B cell (primary cell): ENCODE data around the gene NRL. TPM values are rescaled to one million over a fixed set of nuclear protein-coding genes. Genes with fewer than 3 reads are reported as not detected.

Source experiments
- ATAC-seq: fragments of 200-7000 bp; cut with Tn5 transposase; one replicate; pipeline ENCODE4 v1.10.0; 2021; ENCODE audit warnings: low read depth, mild to moderate bottlenecking, moderate number of reproducible peaks, moderate library complexity
- CTCF ChIA-PET: fragments of 350-600 bp; sonication (Branson Sonifier 250); formaldehyde crosslinking; loops from one replicate; lab custom pipeline; 2021; ENCODE audit warnings: antibody characterized with exemption, inconsistent platforms; lab: Charles Lee
- POLR2A ChIA-PET: fragments of 350-600 bp; sonication (Branson Sonifier 250); formaldehyde crosslinking; loops from one replicate; lab custom pipeline; 2021; ENCODE audit warnings: antibody characterized with exemption; lab: Charles Lee
- DNase-seq: peaks from one replicate; pipeline ENCODE4 v3.0.0; 2013
- H2AFZ ChIP-seq: 2 replicates; pipeline ENCODE4 v1.6.1; 2012; ENCODE audit warnings: mild to moderate bottlenecking, low read depth, low read length; ENCODE audit not compliant: insufficient read depth, poor library complexity, severe bottlenecking
- H3K27ac ChIP-seq, 2 donors: 1 replicate in 1 of 2; 2 replicates in 1 of 2; pipeline ENCODE4 v1.5.1; 2012 to 2013; ENCODE audit warnings: low read length in 2 of 2, mild to moderate bottlenecking in 2 of 2, moderate library complexity in 1 of 2
- H3K27me3 ChIP-seq, 4 experiments: fragments of 200-600 bp in 1 of 4; sonication (generic) in 1 of 4; replicated peaks in 1 of 4; 1 replicate in 2 of 4; 2 replicates in 2 of 4; pipeline versions ENCODE4 v1.6.1 to v1.7.0; 2013 to 2016; ENCODE audit warnings: low read length in 3 of 4, mild to moderate bottlenecking in 2 of 4, mixed read lengths in 1 of 4, moderate library complexity in 1 of 4; ENCODE audit not compliant: insufficient read depth in 4 of 4, control insufficient read depth in 3 of 4; ENCODE audit errors: control extremely low read depth in 1 of 4
- H3K36me3 ChIP-seq, 2 experiments: replicated peaks in 1 of 2; 1 replicate in 1 of 2; 2 replicates in 1 of 2; pipeline versions ENCODE4 v1.6.1 to v1.7.1; 2013; ENCODE audit warnings: low read length in 1 of 2; ENCODE audit not compliant: insufficient read depth in 2 of 2, control insufficient read depth in 1 of 2; ENCODE audit errors: control extremely low read depth in 1 of 2, extremely low read depth in 1 of 2
- H3K4me1 ChIP-seq, 2 donors: fragments of 200-600 bp in 1 of 2; sonication (generic) in 1 of 2; 1 replicate in 1 of 2; 2 replicates in 1 of 2; pipeline versions ENCODE4 v1.5.1 to v1.6.1; 2013 to 2017; ENCODE audit warnings: low read length in 2 of 2; ENCODE audit not compliant: control insufficient read depth in 2 of 2, insufficient read depth in 2 of 2
- H3K4me2 ChIP-seq: replicated peaks from 2 replicates; pipeline ENCODE3; 2012; ENCODE audit warnings: mild to moderate bottlenecking, low read depth, low read length; ENCODE audit not compliant: poor library complexity, severe bottlenecking
- H3K4me3 ChIP-seq, 5 experiments: fragments of 200-600 bp in 1 of 5; sonication (generic) in 1 of 5; 1 replicate in 3 of 5; 2 replicates in 2 of 5; pipeline versions ENCODE4 v1.5.1 to v1.7.0; 2011 to 2016; ENCODE audit warnings: low read length in 4 of 5, mild to moderate bottlenecking in 4 of 5, low read depth in 2 of 5, control low read depth in 1 of 5, moderate library complexity in 1 of 5; ENCODE audit not compliant: insufficient read depth in 1 of 5; ENCODE audit errors: control extremely low read depth in 1 of 5, extremely low read depth in 1 of 5
- H3K79me2 ChIP-seq: fragments of 200-600 bp; sonication (generic); one replicate; pipeline ENCODE4 v1.6.0; 2016; ENCODE audit warnings: low read length; ENCODE audit not compliant: control insufficient read depth, insufficient read depth
- H3K9ac ChIP-seq: fragments of 200-600 bp; sonication (generic); 2 replicates; pipeline ENCODE4 v1.6.1; 2017; ENCODE audit warnings: mild to moderate bottlenecking, low read length, moderate library complexity
- H3K9me3 ChIP-seq, 3 donors: one replicate each; pipeline versions ENCODE4 v1.6.1 to v1.7.1; 2013; ENCODE audit warnings: low read length in 2 of 3; ENCODE audit not compliant: control insufficient read depth in 2 of 3, insufficient read depth in 1 of 3; ENCODE audit errors: control extremely low read depth in 1 of 3
- H4K20me1 ChIP-seq: 2 replicates; pipeline ENCODE4 v1.6.0; 2012; ENCODE audit warnings: mild to moderate bottlenecking, low read length; ENCODE audit not compliant: insufficient read depth, control insufficient read depth, poor library complexity, severe bottlenecking
- H3K27ac Mint-ChIP-seq: one replicate; pipeline ENCODE4 v1.8.0; 2021; ENCODE audit warnings: mixed read lengths
- H3K27me3 Mint-ChIP-seq: one replicate; pipeline ENCODE4 v1.8.0; 2021; ENCODE audit warnings: mixed read lengths
- H3K4me1 Mint-ChIP-seq: one replicate; pipeline ENCODE4 v1.8.0; 2021; ENCODE audit warnings: mixed read lengths
- H3K4me3 Mint-ChIP-seq: one replicate; pipeline ENCODE4 v1.8.0; 2021; ENCODE audit warnings: mixed read lengths
- H3K9me3 Mint-ChIP-seq: one replicate; pipeline ENCODE4 v1.8.0; 2022; ENCODE audit warnings: mixed read lengths; ENCODE audit not compliant: insufficient read depth
- CTCF ChIP-seq: fragments of 200-600 bp; IDR thresholded peaks from one replicate; pipeline ENCODE4 v1.8.0; 2022; ENCODE audit warnings: antibody characterized with exemption, mild to moderate bottlenecking
- EZH2 ChIP-seq: IDR thresholded peaks from 2 replicates; pipeline ENCODE4 v1.6.1; 2012; ENCODE audit warnings: borderline replicate concordance, low read depth, mild to moderate bottlenecking, moderate library complexity, low read length; ENCODE audit not compliant: insufficient read depth, poor library complexity, severe bottlenecking
- WGBS: methylation state at CpG from one replicate; pipeline ENCODE4 v1.1.5; 2013; ENCODE audit warnings: missing lambda C conversion rate; ENCODE audit not compliant: insufficient coverage; 5-methylcytosine and 5-hydroxymethylcytosine counted together
- intact Hi-C: fragments of 100-400 bp; cut with micrococcal nuclease; formaldehyde crosslinking; loops from one replicate; pipeline ENCODE4 v1.10.0; 2022
- polyA plus RNA-seq: library from polyadenylated mRNA; depleted of rRNA; stranded (reverse); fragments of >200 nt; gene quantifications from 2 replicates; pipeline ENCODE4 v1.2.3, GENCODE V29; 2012
- total RNA-seq, 2 donors: library from RNA; stranded (reverse); fragments of 120-200 nt in 1 of 2; gene quantifications; 1 replicate in 1 of 2; 2 replicates in 1 of 2; pipeline versions ENCODE4 v1.2.3 to v1.2.4, GENCODE V29; 2013 to 2022

Gene NRL
- total and polyA plus RNA-seq, 2 donors (not counting 1 experiment from before 2014, with no cell fraction given): 7.0 to 8.8 TPM

- Mint-ChIP-seq H3K27me3 (no peaks in the 10 kb centered on the region), H3K27ac (peak overlapping the region; percentile 34), H3K4me1 (peaks cover 3% of the 10 kb centered on the region), H3K4me3 (no peak overlapping the region), H3K9me3 (no peaks in the 10 kb centered on the region)
- H3K36me3 ChIP-seq: peaks cover under 1 to 55% of the 10 kb centered on the region in 2 experiments
- ChIA-PET POLR2A (interaction anchor here (0.5 kb wide), 1 partner anchor 43 kb away, joined by 4 read pairs; the partner anchor contains the start of gene PSME2), CTCF (interaction anchor here (1.9 to 11.7 kb wide), 2 partner anchors 10 to 11 kb away, joined by 9 to 292 read pairs; partner anchors contain the start of genes DCAF11, NRL and PCK2)
- H3K4me1 ChIP-seq: peaks cover under 1 to 2% of the 10 kb centered on the region in 2 donors
- no peak overlapping the region for H3K4me3 ChIP-seq
- 97% methylated on average over 12 of the region's 13 CpGs for WGBS
- ATAC-seq: no peak
- H3K4me2 ChIP-seq: no peak overlapping the region
- intact Hi-C loops: loop anchor here (10.0 kb wide), 1 partner anchor 119 kb away; the partner anchor contains the start of gene DHRS4L2
- TF ChIP-seq EZH2 (no peak), CTCF (no peak)
- peaks cover 7% of the 10 kb centered on the region for H4K20me1 ChIP-seq
- peaks cover 17% of the 10 kb centered on the region for H3K79me2 ChIP-seq
- DNase-seq: no peak
- no peaks in the 10 kb centered on the region for H3K27me3 ChIP-seq
- no peak overlapping the region for H2AFZ ChIP-seq
- H3K9me3 ChIP-seq: no peaks in the 10 kb centered on the region
- H3K9ac ChIP-seq: no peak overlapping the region
- no peak overlapping the region for H3K27ac ChIP-seq
Observed at GRCh38 chr14:24103451-24103850, 11.3 kb downstream of the NRL start.

- Histone ChIP-seq H3K79me2 (peaks cover 22% of the 10 kb centered on the region), H2AFZ (no peak overlapping the region), H3K4me1 (no peaks in the 10 kb centered on the region), H3K27me3 (no peaks in the 10 kb centered on the region), H3K4me3 (no peak overlapping the region), H3K4me2 (no peak overlapping the region), H3K9me3 (no peaks in the 10 kb centered on the region), H3K36me3 (peaks cover 2 to 63% of the 10 kb centered on the region in 2 experiments), H3K9ac (no peak overlapping the region), H4K20me1 (peaks cover 7% of the 10 kb centered on the region), H3K27ac (no peak overlapping the region)
- CTCF ChIA-PET: interaction anchor here (0.6 to 11.7 kb wide), 6 partner anchors 9 to 1043 kb away, joined by 3 to 292 read pairs (median 6); partner anchors contain the start of genes DCAF11, NRL, PCK2 and TINF2
- no peak for DNase-seq
- H3K27ac Mint-ChIP-seq: no peak overlapping the region
- intact Hi-C loops: loop anchor here (10.0 kb wide), 1 partner anchor 118 kb away; the partner anchor contains the start of gene DHRS4L2
- H3K9me3 Mint-ChIP-seq: no peaks in the 10 kb centered on the region
- no peaks in the 10 kb centered on the region for H3K4me1 Mint-ChIP-seq
- POLR2A ChIA-PET: interaction anchor here (0.5 to 0.7 kb wide), 2 partner anchors 19 to 44 kb away, joined by 4 read pairs; partner anchors contain the start of gene PSME2
- H3K4me3 Mint-ChIP-seq: no peak overlapping the region
- H3K27me3 Mint-ChIP-seq: no peaks in the 10 kb centered on the region
- TF ChIP-seq CTCF (no peak), EZH2 (no peak)
- no peak for ATAC-seq
- WGBS: 96% methylated on average over 7 of the region's 7 CpGs
Observed at GRCh38 chr14:24102357-24103048, 12.2 kb downstream of the NRL start.
